Hepatocyte (in vitro differentiated cells): ENCODE data around the gene FRAT2. TPM values are rescaled to one million over a fixed set of nuclear protein-coding genes. Genes with fewer than 3 reads are reported as not detected.

Experiments
- DNase-seq: peaks from one replicate; pipeline ENCODE4 v3.0.0-alpha.2; 2016; ENCODE audit warnings: low spot score
- H2AFZ ChIP-seq: fragments of 200-600 bp; sonication (generic); 2 replicates; pipeline ENCODE4 v1.6.0; 2016; ENCODE audit warnings: antibody characterized with exemption, mild to moderate bottlenecking
- H3K27ac ChIP-seq: fragments of 200-600 bp; sonication (generic); 2 replicates; pipeline ENCODE4 v1.5.1; 2016; ENCODE audit warnings: mild to moderate bottlenecking
- H3K27me3 ChIP-seq: fragments of 200-600 bp; sonication (generic); 2 replicates; pipeline ENCODE4 v1.6.1; 2016
- H3K36me3 ChIP-seq: fragments of 200-600 bp; sonication (generic); replicated peaks from 2 replicates; pipeline ENCODE4 v1.5.1; 2016; ENCODE audit warnings: low read depth; ENCODE audit not compliant: insufficient read depth
- H3K4me1 ChIP-seq: fragments of 200-600 bp; sonication (generic); 2 replicates; pipeline ENCODE4 v1.5.1; 2016; ENCODE audit warnings: mild to moderate bottlenecking, moderate library complexity; ENCODE audit not compliant: insufficient read depth
- H3K4me2 ChIP-seq: fragments of 200-600 bp; sonication (generic); 2 replicates; pipeline ENCODE4 v1.6.0; 2016
- H3K4me3 ChIP-seq: fragments of 200-600 bp; sonication (generic); 2 replicates; pipeline ENCODE4 v1.5.1; 2016; ENCODE audit warnings: mild to moderate bottlenecking
- H3K79me2 ChIP-seq: fragments of 200-600 bp; sonication (generic); 2 replicates; pipeline ENCODE4 v1.6.0; 2017; ENCODE audit warnings: mild to moderate bottlenecking
- H3K9me2 ChIP-seq: fragments of 200-600 bp; sonication (generic); replicated peaks from 2 replicates; pipeline ENCODE4 v1.6.0; 2017; ENCODE audit warnings: mild to moderate bottlenecking; ENCODE audit not compliant: insufficient read depth
- H3K9me3 ChIP-seq: fragments of 200-600 bp; sonication (generic); 2 replicates; pipeline ENCODE4 v1.5.1; 2016; ENCODE audit warnings: low read depth, mild to moderate bottlenecking
- H4K20me1 ChIP-seq: fragments of 200-600 bp; sonication (generic); 2 replicates; pipeline ENCODE4 v1.6.0; 2016; ENCODE audit warnings: mild to moderate bottlenecking; ENCODE audit not compliant: insufficient read depth, poor library complexity, severe bottlenecking
- CTCF ChIP-seq: fragments of 200-600 bp; sonication (generic); IDR thresholded peaks from 2 replicates; pipeline ENCODE4 v1.5.1; 2016; ENCODE audit warnings: antibody characterized with exemption, mild to moderate bottlenecking; ENCODE audit not compliant: poor library complexity
- EZH2 ChIP-seq: fragments of 200-600 bp; sonication (generic); IDR thresholded peaks from 2 replicates; pipeline ENCODE4 v1.6.1; 2016; ENCODE audit warnings: antibody characterized with exemption, mild to moderate bottlenecking, borderline replicate concordance
- EZH2phosphoT487 ChIP-seq: fragments of 200-600 bp; sonication (generic); IDR thresholded peaks from one replicate; pipeline ENCODE4 v1.6.1; 2018; ENCODE audit warnings: antibody characterized with exemption, mild to moderate bottlenecking, low read depth, moderate library complexity; ENCODE audit not compliant: unreplicated experiment, severe bottlenecking
- WGBS: methylation state at CpG from one replicate; pipeline ENCODE4 v1.1.6; 2016; ENCODE audit warnings: low lambda C conversion rate; ENCODE audit errors: missing lambda C conversion rate; 5-methylcytosine and 5-hydroxymethylcytosine counted together
- polyA plus RNA-seq: library from polyadenylated mRNA; unstranded; fragments of >200 nt; fragmentation: Nextera tagmentation; extraction: Ambion mirVana; gene quantifications from 2 replicates; pipeline ENCODE4 v1.2.1, GENCODE V29; 2016
- total RNA-seq: library from RNA; depleted of rRNA; stranded (reverse); fragments of >200 nt; gene quantifications from 2 replicates; pipeline ENCODE4 v1.2.3, GENCODE V29; 2014

The FRAT2 gene
- total and polyA plus RNA-seq, 2 experiments from 2014 or later, result 27.4 to 29.4 TPM

DNA sequence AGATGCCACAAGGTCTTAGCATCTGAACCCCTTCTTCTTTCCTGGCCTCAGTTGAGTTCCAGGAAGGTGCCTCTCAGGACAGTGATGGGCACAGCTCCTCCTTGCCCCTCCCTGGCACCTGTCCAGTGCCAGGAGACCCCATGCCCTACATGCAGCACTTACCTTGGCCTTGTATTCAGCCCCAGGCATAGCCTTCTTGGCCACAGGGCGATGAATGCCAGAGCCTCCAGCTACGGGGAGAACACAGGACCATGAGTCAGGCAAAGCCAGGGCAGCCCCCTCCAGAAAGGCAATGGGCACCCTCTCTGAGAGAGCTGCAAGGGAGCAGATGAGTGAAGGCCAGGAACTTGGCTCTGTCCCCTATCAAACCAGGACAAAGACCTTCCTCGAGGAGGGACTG is 24.3 kb upstream of the FRAT2 start:
- no peak for DNase-seq
- WGBS, result 80% methylated on average over 3 of the region's 3 CpGs
- Histone ChIP-seq H4K20me1 (no peaks in the 10 kb centered on the region), H3K79me2 (no peaks in the 10 kb centered on the region), H3K27me3 (no peaks in the 10 kb centered on the region), H3K4me2 (no peak overlapping the region), H2AFZ (no peak overlapping the region), H3K36me3 (no peaks in the 10 kb centered on the region), H3K4me1 (no peaks in the 10 kb centered on the region), H3K9me3 (no peaks in the 10 kb centered on the region), H3K9me2 (no peaks in the 10 kb centered on the region), H3K4me3 (no peak overlapping the region), H3K27ac (no peak overlapping the region)
- no peak for TF ChIP-seq CTCF
- no peak for TF ChIP-seq EZH2
- TF ChIP-seq EZH2phosphoT487, result no peak

DNA sequence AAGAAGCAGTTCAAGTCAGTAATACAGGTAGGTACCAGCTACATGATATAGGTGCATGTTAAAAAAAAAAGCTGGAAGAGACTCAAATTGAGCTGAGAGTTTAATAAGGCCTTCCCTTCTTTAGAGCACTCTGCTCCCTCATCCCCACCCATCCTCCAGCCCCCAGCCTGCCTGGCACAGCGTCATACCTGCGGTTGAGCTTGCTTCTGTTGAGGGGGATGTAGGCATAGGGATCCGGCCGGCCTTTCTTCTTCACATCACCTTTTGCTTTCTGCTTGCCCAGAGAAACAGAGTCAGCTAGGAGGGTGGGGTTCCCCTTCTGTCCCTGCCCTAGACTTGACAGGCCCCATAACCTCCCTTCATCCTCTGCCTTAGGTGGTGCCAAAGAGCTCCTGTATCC is 23.8 kb upstream of the FRAT2 start:
- H4K20me1 ChIP-seq, result no peaks in the 10 kb centered on the region
- no peak overlapping the region for H3K27ac ChIP-seq
- H3K9me2 ChIP-seq, result no peaks in the 10 kb centered on the region
- no peak for DNase-seq
- no peaks in the 10 kb centered on the region for H3K9me3 ChIP-seq
- H3K27me3 ChIP-seq, result no peaks in the 10 kb centered on the region
- TF ChIP-seq CTCF (no peak), EZH2phosphoT487 (no peak), EZH2 (no peak)
- 99% methylated on average over 4 of the region's 4 CpGs for WGBS
- H3K4me1 ChIP-seq, result no peaks in the 10 kb centered on the region
- no peak overlapping the region for H3K4me3 ChIP-seq
- no peak overlapping the region for H2AFZ ChIP-seq
- H3K36me3 ChIP-seq, result no peaks in the 10 kb centered on the region
- no peak overlapping the region for H3K4me2 ChIP-seq
- no peaks in the 10 kb centered on the region for H3K79me2 ChIP-seq

GRCh38 chr10:97356918-97357317 is 22.4 kb upstream of the FRAT2 start:
- TF ChIP-seq CTCF (no peak), EZH2 (no peak), EZH2phosphoT487 (no peak)
- Histone ChIP-seq H4K20me1 (no peaks in the 10 kb centered on the region), H3K9me3 (no peaks in the 10 kb centered on the region), H3K79me2 (no peaks in the 10 kb centered on the region), H3K27me3 (no peaks in the 10 kb centered on the region), H3K4me3 (no peak overlapping the region), H3K4me1 (no peaks in the 10 kb centered on the region), H3K36me3 (no peaks in the 10 kb centered on the region), H2AFZ (no peak overlapping the region), H3K9me2 (no peaks in the 10 kb centered on the region), H3K27ac (no peak overlapping the region), H3K4me2 (no peak overlapping the region)
- WGBS, result 96% methylated on average over 7 of the region's 7 CpGs
- no peak for DNase-seq
